Measurements from ENCODE around the gene PLEKHG4B. TPM values are rescaled to one million over a fixed set of nuclear protein-coding genes. Genes with fewer than 3 reads are reported as not detected.

PLEKHG4B gene
- total RNA-seq, 1 experiment from 2014 or later: 51.4 TPM

GRCh38 chr5:75331-76320 is 16.3 kb upstream of the PLEKHG4B start:
- Mint-ChIP-seq H3K36me3 (no peaks in the 10 kb centered on the region), H3K27ac (peak overlapping the region; percentile 41; the same call in 1 of the 2 replicates), H3K27me3 (ENCODE audit: low read depth) (no peaks in the 10 kb centered on the region), H3K4me3 (no peak overlapping the region), H3K4me1 (peaks cover 19% of the 10 kb centered on the region), H3K9me3 (no peaks in the 10 kb centered on the region)
- ATAC-seq (peak; percentile 13; the same call in 1 of the 2 replicates), DNase-seq (ENCODE audit: low spot score) (no peak)
- no peak for TF ChIP-seq IRF2 (CRISPR knock-in tag; IDR thresholded peaks at IDR 0.05; ENCODE audit: borderline replicate concordance, low read depth)
- TF ChIP-seq CBFB (CRISPR knock-in tag; IDR thresholded peaks at IDR 0.05; ENCODE audit: low read depth): no peak
- no peak for TF ChIP-seq MXD4 (CRISPR knock-in tag; IDR thresholded peaks at IDR 0.05; ENCODE audit: borderline replicate concordance)
- no peak for TF ChIP-seq NR3C1 (CRISPR knock-in tag; conservative IDR thresholded peaks at IDR 0.05; ENCODE audit: low read depth)
- no peak for TF ChIP-seq ERG (CRISPR knock-in tag; IDR thresholded peaks at IDR 0.05)
- no peak for TF ChIP-seq HMGA2 (CRISPR knock-in tag; IDR thresholded peaks at IDR 0.05)
- TF ChIP-seq, protein P1, sequence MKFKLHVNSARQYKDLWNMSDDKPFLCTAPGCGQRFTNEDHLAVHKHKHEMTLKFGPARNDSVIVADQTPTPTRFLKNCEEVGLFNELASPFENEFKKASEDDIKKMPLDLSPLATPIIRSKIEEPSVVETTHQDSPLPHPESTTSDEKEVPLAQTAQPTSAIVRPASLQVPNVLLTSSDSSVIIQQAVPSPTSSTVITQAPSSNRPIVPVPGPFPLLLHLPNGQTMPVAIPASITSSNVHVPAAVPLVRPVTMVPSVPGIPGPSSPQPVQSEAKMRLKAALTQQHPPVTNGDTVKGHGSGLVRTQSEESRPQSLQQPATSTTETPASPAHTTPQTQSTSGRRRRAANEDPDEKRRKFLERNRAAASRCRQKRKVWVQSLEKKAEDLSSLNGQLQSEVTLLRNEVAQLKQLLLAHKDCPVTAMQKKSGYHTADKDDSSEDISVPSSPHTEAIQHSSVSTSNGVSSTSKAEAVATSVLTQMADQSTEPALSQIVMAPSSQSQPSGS (CRISPR knock-in tag; IDR thresholded peaks at IDR 0.05; ENCODE audit: borderline replicate concordance, low read depth): no peak
- TF ChIP-seq E2F1 (CRISPR knock-in tag; IDR thresholded peaks at IDR 0.05): no peak
- TF ChIP-seq ZBTB21 (CRISPR knock-in tag; IDR thresholded peaks at IDR 0.05; ENCODE audit: borderline replicate concordance): no peak
- no peak for TF ChIP-seq E2F4 (CRISPR knock-in tag; IDR thresholded peaks at IDR 0.05; ENCODE audit: borderline replicate concordance, low read depth)
- no peak for TF ChIP-seq TP53 (CRISPR knock-in tag; IDR thresholded peaks at IDR 0.05)
- TF ChIP-seq NFE2L1 (CRISPR knock-in tag; IDR thresholded peaks at IDR 0.05): no peak
- TF ChIP-seq, protein P2, sequence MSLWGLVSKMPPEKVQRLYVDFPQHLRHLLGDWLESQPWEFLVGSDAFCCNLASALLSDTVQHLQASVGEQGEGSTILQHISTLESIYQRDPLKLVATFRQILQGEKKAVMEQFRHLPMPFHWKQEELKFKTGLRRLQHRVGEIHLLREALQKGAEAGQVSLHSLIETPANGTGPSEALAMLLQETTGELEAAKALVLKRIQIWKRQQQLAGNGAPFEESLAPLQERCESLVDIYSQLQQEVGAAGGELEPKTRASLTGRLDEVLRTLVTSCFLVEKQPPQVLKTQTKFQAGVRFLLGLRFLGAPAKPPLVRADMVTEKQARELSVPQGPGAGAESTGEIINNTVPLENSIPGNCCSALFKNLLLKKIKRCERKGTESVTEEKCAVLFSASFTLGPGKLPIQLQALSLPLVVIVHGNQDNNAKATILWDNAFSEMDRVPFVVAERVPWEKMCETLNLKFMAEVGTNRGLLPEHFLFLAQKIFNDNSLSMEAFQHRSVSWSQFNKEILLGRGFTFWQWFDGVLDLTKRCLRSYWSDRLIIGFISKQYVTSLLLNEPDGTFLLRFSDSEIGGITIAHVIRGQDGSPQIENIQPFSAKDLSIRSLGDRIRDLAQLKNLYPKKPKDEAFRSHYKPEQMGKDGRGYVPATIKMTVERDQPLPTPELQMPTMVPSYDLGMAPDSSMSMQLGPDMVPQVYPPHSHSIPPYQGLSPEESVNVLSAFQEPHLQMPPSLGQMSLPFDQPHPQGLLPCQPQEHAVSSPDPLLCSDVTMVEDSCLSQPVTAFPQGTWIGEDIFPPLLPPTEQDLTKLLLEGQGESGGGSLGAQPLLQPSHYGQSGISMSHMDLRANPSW (CRISPR knock-in tag; conservative IDR thresholded peaks at IDR 0.05; ENCODE audit: low read depth): no peak
- no peak for TF ChIP-seq NFATC4 (CRISPR knock-in tag; IDR thresholded peaks at IDR 0.05)
- TF ChIP-seq ZNF121 (CRISPR knock-in tag; IDR thresholded peaks at IDR 0.05): no peak
- TF ChIP-seq ZBTB43 (CRISPR knock-in tag; IDR thresholded peaks at IDR 0.05): no peak
- TF ChIP-seq NR1H2 (CRISPR knock-in tag; IDR thresholded peaks at IDR 0.05): no peak
- POLR2A ChIA-PET: no interaction called here
- CTCF ChIA-PET: interaction anchor here (1.0 kb wide), 1 partner anchor 113 kb away, joined by 3 read pairs; no protein-coding TSS in a partner anchor

Measured in WTC11 (cell line).